GM21737 (cell line): ENCODE results near the gene CCDC89.
"Not testable (repeated sequence)": the region's sequence is repeated elsewhere in the genome, so short reads cannot be mapped to it uniquely, and the experiment has no call there.

Experiments
- ATAC-seq: cut with Tn5 transposase; IDR thresholded peaks from one replicate; pipeline ENCODE4 v1.9.1; 2021; ENCODE audit warnings: mild to moderate bottlenecking, moderate library complexity; ENCODE audit not compliant: unreplicated experiment

Gene CCDC89

DNA sequence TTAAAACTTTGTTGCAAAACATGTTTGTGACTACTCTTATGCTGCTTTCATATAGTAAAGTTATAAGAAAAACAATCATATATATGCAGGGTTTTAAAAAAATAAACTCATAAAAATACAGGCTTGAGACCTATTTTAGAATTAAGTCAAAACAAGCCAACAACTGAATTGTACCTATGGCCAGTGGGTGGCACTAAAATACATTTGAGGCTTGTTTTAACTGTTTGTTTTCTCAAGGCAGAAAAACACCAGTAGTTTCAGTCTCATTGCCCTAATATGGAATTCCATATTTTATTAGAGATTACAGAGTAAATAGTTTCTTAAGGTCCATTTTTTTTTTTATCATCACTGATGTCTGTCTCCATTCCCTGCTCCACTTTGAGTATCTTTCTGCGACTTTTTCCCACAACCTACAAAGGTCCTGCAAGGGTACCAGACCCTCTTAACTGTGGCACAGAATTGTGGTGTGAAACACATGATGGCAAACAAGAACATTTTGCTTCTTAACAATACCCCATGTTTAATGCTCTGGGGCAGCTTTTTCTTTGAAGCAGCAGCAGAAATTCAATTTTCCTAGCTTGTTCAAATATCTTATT is 8.5 kb upstream of the CCDC89 start:
- ATAC-seq, result no peak

DNA sequence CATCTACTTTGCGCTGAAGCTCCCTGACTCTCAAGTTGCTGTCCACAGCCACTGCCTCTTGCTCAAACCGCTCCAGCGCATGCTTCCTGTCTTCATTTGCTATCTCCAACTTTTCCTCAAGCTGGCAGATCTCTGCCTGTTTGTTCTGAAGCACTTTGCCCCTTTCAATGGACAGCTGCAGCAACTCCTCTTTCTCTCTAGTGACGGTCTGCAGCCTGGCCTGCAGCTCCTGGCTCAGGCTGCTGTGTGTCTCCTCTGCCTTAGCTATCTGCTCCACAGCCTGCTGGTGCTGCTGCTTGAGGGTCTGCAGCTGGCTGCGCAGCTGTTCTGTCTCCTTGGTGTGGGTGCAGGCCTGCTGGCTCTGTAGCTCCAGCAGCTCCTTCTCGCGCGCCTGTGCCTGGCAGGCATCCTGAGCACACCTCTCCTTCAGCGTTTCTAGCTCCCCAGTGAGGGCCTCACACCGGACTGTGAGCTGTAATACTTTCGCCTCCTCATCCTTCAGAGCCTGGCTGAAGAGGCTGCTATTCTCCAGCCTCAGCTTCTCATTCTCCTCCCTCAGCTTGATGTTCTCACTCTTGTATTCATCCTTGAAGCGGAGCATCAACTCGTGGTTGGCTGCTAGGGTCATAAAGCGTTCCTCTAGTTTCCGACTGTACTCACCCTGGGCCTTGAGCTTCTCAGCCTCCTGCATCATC is 723 bp downstream of the CCDC89 start:
- no peak for ATAC-seq

DNA sequence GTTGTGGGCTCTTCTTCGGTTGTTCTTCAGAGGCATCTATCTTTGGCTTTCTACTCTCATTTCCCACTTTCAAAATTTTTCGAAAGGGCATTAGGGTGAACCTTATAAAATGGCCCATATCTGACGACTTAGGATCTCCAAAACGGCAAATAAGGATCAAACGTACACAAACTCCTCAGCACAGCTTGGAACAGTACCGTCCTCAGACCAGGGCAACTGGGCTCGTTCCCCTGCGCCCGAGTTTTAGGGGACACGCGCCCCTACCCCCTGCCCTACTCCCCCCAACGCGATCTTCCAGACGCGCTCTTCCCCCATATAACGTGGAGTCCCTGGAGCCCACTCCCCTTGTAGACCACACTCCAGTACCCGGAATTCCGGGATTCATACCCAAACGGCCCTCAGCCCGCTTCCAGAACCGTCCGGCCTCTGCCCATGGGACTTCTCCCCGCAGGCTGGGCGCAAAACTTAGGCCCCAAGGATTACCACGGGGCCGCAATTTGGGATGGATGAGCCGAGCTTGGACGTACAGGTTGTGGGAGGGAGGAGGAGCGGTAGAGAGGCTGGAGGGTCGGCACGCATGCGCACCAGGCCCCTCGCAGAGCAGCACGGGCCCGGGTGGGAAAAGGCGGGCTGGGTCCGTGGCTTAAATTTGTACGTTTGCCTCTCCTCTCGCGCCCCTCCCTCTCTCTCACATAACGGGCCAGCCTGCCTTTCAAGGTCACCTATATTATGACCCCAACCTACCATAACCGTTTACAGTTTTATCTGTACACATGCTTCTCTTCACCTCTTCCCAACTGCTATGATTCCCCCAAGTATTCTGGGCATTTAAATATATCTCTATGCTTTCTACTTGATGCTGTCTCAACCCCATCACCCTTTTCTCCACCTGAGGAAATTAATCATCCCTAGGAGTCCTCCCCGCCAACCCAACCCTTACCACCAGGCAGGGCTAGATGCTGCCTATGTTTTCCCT is 3.4 kb downstream of the CCDC89 start:
- peak; percentile 70 for ATAC-seq

DNA sequence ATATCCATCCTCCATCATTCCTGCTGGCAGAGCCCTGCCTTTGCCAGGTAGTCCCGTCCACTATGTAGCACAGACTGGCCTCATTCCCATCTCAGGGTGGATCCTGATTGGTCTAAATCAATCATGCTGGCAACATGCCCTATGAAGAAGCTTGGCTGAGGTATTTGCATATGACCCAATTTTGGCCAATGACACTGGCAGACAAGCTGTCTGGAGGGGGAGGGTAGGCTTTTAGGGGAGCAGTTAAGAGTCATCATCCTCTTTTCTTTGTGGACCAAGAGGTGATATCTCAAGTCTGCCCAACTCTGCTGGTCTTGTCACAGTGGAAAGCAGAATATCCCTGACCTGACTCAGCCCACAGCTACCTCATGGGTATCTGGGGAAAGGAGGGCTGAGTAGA is 5.1 kb downstream of the CCDC89 start:
- ATAC-seq, result no peak

DNA sequence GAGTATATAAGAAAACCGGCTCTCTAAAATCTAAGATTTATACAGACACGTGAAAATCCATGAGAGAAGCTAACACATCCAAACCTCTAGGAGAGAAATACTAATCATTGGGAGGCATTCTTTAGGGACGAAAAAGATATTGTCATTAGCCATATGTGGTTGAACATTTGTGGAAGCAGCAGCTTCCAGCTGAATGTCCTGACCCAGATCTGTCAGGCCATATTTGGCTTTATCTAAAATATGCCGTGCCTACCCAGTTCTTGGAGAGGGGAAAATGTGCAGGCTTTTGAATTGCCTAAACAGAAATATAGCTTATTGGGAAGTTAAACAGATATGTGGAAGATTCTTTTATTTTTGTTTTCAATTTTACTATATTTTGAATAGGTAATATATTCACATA is 6.4 kb downstream of the CCDC89 start:
- ATAC-seq, result no peak

DNA sequence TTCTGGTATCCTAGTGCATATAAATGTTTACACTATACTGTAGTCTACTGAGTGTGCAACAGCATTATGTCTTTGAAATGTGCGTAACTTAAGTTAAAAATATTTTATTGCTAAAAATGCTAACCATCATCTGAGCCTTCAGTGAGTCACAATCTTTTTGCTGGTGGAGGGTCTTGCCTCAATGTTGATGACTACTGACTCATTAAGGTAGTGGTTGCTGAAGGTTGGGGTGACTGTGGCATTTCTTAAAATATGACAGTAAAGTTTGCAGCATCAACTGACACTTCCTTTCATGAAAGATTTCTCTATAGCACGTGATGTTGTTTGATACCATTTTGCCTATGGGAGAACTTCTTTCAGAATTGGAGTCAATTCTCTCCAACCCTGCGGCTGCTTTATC is 12.6 kb downstream of the CCDC89 start:
- ATAC-seq, result no peak

DNA sequence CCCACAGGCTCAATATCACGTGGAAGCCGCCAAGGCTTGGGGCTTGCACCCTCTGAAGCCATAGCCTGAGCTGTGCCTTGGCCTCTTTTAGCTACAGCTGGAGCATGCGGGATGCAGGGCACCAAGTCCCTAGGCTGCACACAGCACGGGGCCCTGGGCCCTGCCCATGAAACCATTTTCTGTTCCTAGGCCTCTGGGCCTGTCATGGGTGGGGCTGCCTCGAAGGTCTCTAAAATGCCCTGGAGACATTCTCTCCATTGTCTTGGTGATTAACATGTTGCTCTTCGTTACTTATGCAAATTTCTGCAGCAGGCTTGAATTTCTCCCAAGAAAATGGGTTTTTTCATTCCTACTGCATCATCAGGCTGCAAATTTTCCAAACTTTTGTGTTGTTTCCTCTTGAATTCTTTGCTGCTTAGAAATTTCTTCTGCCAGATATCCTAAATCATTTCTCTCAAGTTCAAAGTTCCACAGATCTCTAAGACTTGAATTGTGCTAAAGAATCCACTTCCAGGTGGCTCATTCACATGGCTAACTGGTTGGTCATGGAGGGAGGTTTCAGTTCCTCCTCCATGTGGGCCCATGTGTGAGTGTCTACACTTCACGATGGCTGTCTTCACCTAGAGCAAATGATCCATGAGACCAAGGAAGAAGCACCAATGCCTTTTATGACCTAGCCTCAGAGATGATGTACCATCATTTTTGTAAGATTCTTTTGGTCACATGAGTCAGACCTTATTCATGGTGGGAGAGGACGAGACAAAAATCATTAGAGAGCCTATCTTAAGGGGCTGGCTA is 13.7 kb downstream of the CCDC89 start:
- no peak for ATAC-seq

DNA sequence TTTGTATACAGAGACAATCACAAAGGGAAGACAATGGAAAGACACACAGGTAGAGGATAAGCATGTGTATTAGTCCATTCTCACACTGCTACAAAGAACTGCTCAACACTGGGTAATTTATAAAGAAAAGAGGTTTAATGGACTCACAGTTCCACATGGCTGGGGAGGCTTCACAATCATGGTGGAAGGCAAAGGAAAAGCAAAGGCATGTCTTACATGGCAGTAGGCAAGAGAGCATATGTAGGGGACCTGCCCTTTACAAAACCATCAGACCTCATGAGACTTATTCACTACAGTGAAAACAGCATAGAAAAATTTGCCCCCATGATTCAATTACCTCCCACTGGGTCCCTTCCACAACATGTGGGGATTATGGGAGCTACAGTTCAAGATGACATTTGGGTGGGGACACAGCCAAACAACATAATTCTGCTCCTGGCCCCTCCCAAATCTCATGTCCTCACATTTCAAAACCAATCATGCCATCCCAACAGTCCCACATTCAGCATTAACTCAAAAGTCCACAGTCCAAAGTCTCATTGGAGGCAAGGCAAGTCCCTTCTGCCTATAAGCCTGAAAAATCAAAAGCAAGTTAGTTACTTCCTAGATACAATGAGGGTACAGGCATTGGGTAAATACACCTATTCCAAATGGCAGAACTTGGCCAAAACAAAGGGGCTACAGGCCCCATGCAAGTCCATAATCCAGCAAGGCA is 14.9 kb downstream of the CCDC89 start:
- ATAC-seq, result not testable (repeated sequence)

DNA sequence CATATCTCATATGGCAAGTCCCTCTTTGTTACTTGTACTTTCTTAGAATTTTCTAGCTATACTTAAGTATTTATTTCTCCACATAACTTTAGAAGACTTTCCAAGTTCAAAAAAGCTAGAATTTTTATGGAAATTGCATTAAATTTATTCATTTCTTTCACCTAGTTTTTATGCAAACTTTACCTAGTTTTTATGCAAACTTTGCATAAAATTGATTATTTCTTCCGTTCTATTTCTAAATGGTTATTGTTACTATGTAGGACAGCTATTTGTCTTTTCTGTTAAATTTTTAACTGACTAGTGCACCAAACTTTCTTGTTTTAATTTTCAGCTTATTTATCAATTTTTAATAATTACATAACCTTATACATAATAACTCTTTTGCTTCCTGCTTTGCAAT is 17.8 kb downstream of the CCDC89 start:
- no peak for ATAC-seq

DNA sequence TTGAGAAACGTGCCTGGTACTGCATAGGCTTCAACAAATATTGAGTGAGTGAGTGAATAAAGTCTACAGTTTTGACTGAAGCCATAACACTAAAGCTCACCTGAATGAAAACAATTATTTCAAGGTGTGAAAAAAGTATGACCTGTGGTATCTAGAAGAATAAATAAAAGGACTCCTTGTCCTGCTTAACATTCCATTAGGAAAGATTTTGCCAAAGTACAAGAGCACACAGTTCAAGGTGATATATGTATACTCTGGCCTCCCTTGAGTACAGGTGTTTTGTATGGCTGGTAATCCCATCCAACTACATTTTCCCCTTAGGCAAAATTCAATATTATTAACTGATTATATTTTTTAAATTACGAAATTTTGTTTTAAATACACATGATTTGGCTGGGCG is 19.3 kb downstream of the CCDC89 start:
- no peak for ATAC-seq

DNA sequence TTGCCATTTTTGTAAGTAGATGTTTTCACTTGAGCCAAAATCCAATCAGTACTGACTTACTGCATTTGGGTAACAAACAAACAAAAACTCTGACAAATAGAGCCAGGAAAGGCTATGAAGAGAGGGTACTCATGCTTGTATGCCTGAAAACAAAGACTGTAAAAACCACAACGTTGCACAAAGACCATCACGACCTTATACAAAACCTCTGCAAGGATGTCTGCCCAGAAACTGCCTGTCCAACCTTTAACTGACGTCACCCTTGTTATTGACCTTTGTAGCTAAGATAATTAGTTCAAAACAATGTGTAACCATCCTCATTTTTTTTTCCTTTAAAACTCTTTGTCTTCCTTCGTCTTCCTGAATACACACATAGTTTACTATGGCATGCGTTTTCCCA is 20.3 kb downstream of the CCDC89 start:
- no peak for ATAC-seq

DNA sequence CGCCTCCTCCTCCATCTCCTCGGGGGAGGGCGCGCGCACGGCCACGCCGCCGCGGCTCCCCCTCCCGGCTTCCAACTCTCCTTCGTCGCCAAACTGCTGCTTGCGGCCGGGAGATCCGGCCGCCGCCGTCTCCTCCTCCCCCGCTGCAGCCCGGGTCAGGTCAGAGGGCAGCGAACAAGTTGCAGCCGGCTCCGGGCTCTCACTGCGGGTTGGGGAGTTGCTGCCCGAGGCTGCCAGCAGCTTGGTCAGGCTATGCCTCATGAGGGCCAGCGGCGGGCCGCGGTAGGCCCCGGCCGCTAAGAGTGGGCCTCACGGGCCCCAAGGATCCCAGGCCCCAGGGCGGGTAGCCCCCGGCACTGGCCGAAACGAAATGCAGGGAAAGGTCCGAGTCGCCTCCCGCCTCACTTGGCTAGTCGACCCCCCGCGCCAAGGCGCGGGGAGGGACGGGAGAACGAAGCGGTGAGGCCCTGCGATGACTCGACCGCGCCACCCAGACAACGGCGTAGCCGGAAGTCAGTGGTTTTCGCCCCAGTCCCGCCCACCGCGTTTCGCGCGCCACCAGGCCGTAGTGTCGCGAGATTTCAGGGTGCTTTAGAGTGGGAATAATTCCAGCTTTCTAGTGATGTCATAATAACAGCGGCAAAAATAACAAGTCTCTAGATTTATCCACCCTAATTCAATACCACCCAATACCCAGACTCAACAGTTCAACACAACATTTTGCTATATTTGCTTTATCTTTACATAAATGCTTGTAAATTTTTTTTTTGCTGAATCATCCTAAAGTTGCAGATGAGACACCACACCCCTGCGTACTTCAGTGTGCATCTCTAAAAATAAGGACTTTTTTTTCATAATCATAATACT is 21.1 kb downstream of the CCDC89 start, which contains the start of gene CREBZF:
Gene CREBZF, minus strand, starts transcription at position 515 of the 867 bp plus-strand sequence. Its CDS starts 254 bp downstream, at position 261.
- ATAC-seq, result peak; percentile 91

DNA sequence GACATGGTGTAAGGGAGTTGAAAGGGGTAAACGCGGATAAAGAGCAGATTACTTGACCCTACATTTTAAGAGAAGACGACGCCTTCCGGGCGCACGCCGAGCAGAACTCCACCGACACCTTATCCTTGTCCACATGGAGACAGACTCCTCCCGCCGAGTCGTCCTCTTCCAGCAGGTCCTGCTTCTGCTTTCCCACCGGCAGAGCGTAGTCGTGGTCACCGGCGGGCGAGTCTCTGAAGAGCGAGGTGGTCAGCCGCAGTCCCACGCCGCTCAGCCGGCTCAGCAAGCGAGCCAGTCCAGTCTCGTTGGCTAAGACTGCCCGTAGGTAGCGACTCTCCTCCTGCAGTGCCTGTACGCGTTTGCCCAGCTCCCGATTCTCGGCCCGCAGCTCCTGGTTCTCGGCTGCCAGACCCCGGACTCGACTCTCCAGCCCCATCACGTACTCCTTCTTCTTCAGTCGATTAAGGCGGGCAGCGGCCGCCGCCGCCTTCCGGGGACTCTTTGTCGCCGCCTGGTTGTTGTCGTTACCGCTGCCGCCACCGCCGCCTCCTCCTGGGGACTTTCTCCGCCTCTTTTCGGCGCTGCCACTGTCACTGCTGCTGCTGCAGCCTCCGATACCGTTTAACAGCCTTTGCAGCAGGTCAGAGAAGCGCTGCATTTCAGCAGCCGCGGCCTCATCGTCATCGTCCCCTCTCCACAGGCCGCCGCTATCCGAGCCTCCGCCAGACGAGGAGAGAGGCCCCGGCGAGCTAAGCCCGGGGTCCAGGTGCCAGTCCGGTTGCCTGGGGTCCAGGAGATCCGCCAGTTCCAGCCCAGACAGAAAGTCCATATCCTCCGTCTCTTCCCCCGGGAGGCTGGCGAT is 22.0 kb downstream of the CCDC89 start:
- peak; percentile 65 for ATAC-seq

DNA sequence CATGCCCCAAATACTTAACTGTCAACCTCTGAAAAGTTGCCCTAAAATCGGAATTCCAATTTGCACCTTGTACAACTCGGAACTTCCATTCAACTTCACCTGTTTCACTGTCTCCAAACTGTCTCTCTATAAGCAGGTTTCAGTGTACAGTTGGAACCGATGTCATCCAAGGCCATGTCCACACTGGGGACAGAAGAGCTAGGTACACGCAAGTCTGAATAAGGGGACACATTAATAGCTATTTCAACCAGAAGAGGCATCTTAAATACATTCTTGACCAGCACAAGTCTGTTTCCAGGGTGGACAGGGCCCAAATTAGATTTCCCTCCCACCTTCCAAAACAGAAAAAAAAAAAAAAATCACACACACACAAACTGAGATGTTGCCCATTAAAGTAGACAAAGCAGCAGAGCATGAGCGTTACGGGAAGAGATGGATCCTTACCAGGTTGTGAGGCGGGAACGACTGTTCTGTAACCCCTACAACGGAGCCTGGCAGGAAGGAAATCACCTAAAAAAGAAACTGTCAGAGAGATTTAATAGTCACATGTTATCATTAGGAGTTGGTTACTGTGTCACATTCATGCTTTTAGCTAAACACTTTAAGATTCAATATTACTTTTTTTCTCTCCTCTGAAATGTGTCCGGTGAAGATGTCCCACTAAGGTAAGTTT is 22.8 kb downstream of the CCDC89 start:
- ATAC-seq, result no peak

DNA sequence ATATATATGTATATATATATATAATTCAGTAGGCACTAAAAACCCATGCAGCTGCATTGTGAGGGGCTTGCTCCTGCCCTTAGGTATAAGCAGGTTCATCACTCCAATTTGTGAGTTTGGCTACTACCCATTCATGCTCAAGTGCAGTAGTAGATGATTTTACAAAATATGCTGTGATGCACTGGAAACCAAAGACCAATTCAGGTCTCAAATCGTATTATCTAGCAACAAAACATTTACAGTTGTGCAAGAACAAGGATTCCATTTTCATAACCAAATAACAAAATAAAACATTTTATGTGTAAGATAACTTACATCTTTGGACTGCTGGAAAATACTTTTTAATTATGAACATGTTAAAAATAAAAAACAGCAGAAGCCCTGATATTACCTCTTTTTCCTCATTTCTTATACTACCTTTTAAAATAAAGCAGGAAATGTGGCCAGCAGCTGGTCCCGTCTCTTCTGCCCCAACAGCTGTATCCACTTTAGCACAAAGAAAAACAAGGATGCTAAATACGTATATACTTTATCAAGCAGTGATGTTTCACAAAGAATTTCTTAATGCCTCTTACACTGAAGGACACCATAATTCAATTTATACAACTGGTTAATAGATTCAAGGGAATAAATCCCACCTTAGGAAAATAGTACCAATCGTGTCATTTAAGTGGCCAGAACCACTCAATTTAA is 23.9 kb downstream of the CCDC89 start:
- no peak for ATAC-seq

DNA sequence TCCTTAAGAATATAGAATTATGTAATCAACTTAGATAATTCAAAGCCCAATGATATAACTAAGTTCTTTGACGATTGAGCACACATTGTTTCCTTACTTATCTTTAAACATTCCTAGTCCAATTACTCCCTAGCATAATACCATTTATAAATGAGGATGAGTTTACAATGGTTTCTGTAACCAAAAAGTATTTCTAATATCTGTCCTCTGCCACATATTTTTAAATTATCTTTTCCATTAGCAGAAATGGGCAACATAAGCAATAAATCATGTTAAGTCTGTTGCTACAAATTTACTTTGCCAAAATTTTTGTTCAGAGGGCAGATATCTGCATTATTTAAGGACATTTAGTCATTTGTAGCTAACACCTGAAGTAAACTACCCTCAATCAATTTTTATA is 27.8 kb downstream of the CCDC89 start:
- ATAC-seq, result no peak

DNA sequence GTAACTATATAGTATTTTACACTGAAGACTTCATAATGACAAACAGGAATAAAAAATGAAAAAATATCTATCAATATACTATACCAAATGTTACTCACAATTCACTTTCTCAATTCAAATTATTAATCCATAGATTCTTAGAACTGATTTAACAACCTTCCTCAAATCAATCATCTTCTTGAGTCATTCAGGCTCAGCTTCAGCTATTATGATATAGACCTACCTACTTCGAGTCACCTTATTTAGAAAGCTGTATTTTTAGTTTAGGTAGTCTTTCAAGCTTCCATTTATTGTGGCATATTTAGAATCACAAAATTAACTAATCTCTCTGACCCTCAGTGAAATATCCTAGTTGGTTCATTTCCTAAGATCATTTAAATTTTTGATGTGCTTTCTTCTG is 29.2 kb downstream of the CCDC89 start:
- ATAC-seq, result no peak
